Kidney epithelial cell (primary cell): Measurements from ENCODE around the gene TBC1D14. TPM values are rescaled to one million over a fixed set of nuclear protein-coding genes. Genes with fewer than 3 reads are reported as not detected.

Source experiments
- DNase-seq: peaks from one replicate; pipeline ENCODE4 v3.0.0-alpha.2; 2010; ENCODE audit warnings: low read depth
- H3K27me3 ChIP-seq: 2 replicates; pipeline ENCODE4 v1.6.0; 2011; ENCODE audit warnings: low read length; ENCODE audit not compliant: control insufficient read depth, insufficient read depth
- H3K36me3 ChIP-seq: 2 replicates; pipeline ENCODE4 v1.5.1; 2011; ENCODE audit warnings: low read length; ENCODE audit not compliant: control insufficient read depth, insufficient read depth
- H3K4me3 ChIP-seq: 2 replicates; pipeline ENCODE4 v1.5.1; 2011; ENCODE audit warnings: low read depth, mild to moderate bottlenecking, control low read depth, low read length
- total RNA-seq: library from RNA; depleted of rRNA; stranded (reverse); fragments of >200 nt; gene quantifications from 2 replicates; pipeline ENCODE4 v1.2.3, GENCODE V29; 2015
- TF ChIP-seq, protein P1 (sequence below): IDR thresholded peaks from 2 replicates; pipeline ENCODE4 v1.5.1; 2011; ENCODE audit warnings: mild to moderate bottlenecking, moderate library complexity, low read length, control low read depth, inconsistent platforms; ENCODE audit not compliant: insufficient read depth, poor library complexity, severe bottlenecking

The TBC1D14 gene
- total RNA-seq, 1 donor from 2014 or later: 52.8 TPM

DNA sequence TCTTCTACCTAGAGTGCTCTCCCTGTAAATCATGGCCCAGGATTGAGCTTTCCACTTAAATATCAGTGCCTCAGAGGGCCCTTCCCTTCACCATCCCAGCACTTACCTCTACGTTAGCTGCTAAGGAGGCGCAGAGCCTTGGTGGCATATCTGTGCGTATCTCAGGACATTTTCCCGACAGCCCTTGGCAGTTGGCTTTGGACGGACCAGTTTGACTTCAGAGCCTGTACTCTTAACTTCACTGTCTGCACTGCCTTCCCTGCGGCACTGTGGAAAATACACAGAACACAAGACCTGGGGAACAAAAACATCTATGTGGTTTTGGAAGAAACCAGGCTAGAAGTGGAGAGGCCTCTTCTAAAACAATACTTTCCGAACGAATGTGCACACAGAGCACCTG lies 135.9 kb downstream of the TBC1D14 start:
- TF ChIP-seq, protein P1, sequence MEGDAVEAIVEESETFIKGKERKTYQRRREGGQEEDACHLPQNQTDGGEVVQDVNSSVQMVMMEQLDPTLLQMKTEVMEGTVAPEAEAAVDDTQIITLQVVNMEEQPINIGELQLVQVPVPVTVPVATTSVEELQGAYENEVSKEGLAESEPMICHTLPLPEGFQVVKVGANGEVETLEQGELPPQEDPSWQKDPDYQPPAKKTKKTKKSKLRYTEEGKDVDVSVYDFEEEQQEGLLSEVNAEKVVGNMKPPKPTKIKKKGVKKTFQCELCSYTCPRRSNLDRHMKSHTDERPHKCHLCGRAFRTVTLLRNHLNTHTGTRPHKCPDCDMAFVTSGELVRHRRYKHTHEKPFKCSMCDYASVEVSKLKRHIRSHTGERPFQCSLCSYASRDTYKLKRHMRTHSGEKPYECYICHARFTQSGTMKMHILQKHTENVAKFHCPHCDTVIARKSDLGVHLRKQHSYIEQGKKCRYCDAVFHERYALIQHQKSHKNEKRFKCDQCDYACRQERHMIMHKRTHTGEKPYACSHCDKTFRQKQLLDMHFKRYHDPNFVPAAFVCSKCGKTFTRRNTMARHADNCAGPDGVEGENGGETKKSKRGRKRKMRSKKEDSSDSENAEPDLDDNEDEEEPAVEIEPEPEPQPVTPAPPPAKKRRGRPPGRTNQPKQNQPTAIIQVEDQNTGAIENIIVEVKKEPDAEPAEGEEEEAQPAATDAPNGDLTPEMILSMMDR: no peak
- peaks cover 2% of the 10 kb centered on the region for H3K36me3 ChIP-seq
- no peak for DNase-seq
- H3K4me3 ChIP-seq: no peak overlapping the region
- no peaks in the 10 kb centered on the region for H3K27me3 ChIP-seq

DNA sequence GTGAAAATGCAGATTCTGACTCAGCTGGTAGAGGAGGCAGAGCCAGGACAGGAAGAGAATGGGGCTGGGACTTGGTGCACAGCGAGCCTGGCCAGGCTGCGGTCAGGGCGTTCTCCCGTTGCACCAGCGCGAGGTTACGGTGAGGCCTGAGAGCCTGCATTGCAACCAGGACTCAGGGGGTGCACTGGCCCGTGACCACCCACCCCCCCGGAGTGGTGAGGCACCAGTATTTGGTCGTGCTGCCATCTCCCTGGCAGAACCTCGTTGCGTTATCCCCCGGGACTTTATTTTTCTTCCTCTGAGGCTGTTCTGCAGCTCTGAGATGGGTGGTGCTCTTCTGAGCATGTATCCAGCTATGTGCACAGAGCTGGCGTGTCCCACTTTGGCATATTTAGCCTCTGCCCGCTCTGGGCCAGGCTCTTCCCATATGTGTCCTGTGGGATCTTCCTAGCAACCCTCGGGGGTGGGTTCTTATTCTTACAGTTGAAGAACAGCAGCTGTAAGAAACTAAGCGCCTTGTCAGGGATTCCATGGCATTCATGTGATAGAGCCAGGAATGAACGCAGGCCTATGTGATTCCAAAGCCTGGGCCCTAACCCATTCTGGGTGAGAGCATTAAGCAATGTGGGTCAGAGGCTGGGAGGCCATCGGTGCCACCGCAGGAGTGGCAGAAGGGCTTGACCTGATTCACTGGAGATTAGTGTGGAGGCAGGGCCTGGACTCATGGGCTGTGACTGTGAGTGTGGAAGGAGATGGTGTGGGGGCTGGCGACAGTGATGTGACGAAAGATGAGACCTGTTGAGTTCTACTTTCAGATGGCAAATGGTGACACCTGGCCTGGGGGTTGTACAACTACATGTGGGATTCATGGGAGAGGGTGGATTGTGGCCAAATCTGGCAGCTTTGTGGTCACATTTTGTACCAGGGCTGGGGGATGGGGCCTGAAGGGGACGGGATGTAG lies 136.6 kb downstream of the TBC1D14 start:
- TF ChIP-seq, protein P1: no peak
- DNase-seq: no peak
- Histone ChIP-seq H3K27me3 (no peaks in the 10 kb centered on the region), H3K4me3 (no peak overlapping the region), H3K36me3 (peaks cover 2% of the 10 kb centered on the region)

DNA sequence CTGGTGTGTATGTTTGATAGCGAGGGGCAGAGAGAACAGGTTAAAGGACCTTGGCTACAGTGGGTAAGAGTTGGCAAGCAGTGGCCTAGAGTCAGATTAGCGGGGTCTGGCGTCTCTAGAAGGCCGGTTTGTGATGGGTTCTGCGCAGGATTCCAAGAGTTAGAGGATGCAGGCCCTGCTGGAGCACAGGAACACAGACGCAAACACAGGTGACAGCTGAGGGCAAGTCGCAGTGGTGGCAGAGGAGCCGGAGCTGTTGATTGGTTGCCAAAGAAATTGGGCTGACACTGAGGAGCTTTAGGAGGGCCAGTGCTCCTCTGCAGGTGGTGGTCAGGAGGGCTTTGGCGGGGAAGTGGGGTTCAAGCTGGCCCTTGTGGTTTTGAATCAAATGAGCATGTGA lies 137.3 kb downstream of the TBC1D14 start:
- no peak for DNase-seq
- Histone ChIP-seq H3K27me3 (no peaks in the 10 kb centered on the region), H3K4me3 (no peak overlapping the region), H3K36me3 (peaks cover 2% of the 10 kb centered on the region)
- TF ChIP-seq, protein P1: no peak

DNA sequence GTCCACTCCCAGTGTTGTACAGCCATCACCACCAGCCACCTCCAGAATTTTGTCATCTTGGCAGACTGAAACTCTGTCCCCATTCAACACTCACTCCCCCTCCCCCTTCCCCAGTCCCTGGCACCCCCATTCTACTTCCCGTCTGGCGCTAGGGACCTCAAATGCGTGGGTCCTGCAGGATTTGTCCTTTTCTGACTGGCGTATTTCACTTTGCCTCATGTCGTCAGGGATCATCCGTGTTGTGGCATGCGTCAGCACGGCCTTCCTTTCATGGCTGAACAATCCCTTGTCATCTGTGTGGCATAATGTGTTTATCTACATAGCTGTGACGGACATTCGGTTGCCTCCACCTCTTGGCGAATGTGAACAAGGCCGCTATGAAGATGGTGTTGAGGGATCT lies 139.0 kb downstream of the TBC1D14 start:
- TF ChIP-seq, protein P1: no peak
- H3K27me3 ChIP-seq: no peaks in the 10 kb centered on the region
- peaks cover 2% of the 10 kb centered on the region for H3K36me3 ChIP-seq
- no peak for DNase-seq
- H3K4me3 ChIP-seq: no peak overlapping the region

DNA sequence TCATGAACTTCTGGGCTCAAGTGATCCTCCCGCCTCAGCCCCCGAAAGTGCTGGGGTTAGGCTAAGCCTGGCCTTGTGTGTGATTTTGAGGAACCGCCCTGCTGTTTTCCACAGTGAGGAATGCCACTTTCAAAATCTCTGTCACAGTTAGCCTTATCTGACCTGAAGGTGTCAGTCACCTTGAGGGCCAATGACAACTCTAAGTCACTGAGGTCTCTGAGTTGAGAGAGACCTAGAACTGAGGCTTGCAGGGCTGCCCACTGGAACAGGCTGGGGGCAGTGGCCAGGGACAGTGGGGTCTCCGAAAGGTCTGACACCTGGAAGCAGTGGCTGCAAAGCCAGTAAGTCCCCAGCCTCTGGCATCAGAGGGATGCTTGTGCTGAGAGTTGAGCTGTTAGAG lies 139.7 kb downstream of the TBC1D14 start:
- Histone ChIP-seq H3K36me3 (peaks cover 2% of the 10 kb centered on the region), H3K4me3 (no peak overlapping the region), H3K27me3 (no peaks in the 10 kb centered on the region)
- TF ChIP-seq, protein P1: no peak
- DNase-seq: no peak
